ENCODE data around the gene DPP6. TPM values are rescaled to one million over a fixed set of nuclear protein-coding genes. Genes with fewer than 3 reads are reported as not detected.

The DPP6 gene
- total and polyA plus RNA-seq, 9 of the 15 experiments (the other 6 are each of a cell fraction or from before 2014, with no cell fraction given) = not detected

GRCh38 chr7:154326421-154326820 lies 274.2 kb downstream of the DPP6 start:
- Histone ChIP-seq H3K9ac (ENCODE audit: insufficient read depth in 1 of 2, low read depth in 2 of 2, low read length in 2 of 2) (no peak overlapping the region), H3K27me3 (ENCODE audit: control insufficient read depth in 2 of 2, insufficient read depth in 2 of 2, low read length in 2 of 2) (peaks cover 15 to 17% of the 10 kb centered on the region in 2 experiments; a peak in 4 of 5 replicates), H3K9me3 (replicated peaks; ENCODE audit: control insufficient read depth, insufficient read depth, low read depth, low read length) (no peaks in the 10 kb centered on the region), H3K79me2 (ENCODE audit: control insufficient read depth, insufficient read depth, low read length) (no peaks in the 10 kb centered on the region), H3K9me1 (ENCODE audit: control insufficient read depth, insufficient read depth, low read length) (no peaks in the 10 kb centered on the region), H3K27ac (ENCODE audit: extremely low read depth, low read depth, low read length) (no peak overlapping the region), H3K4me1 (replicated peaks in 1 of 2; ENCODE audit: control insufficient read depth in 2 of 2, insufficient read depth in 2 of 2, low read length in 2 of 2) (no peaks in the 10 kb centered on the region), H3K4me3 (no peak overlapping the region), H2AFZ (ENCODE audit: low read depth, low read length) (no peak overlapping the region), H3K36me3 (ENCODE audit: control insufficient read depth, insufficient read depth, low read length) (no peaks in the 10 kb centered on the region), H4K20me1 (replicated peaks; ENCODE audit: control insufficient read depth, insufficient read depth, low read length) (no peaks in the 10 kb centered on the region), H3K4me2 (ENCODE audit: insufficient read depth, low read length) (no peak overlapping the region)
- WGBS (ENCODE audit: insufficient coverage, low coverage, missing lambda C conversion rate) = 0% methylated on average over 3 of the region's 3 CpGs
- TF ChIP-seq ILK (tag; IDR thresholded peaks at IDR 0.05; ENCODE audit: borderline replicate concordance, low read depth) (no peak), ETS2 (tag; IDR thresholded peaks at IDR 0.05; ENCODE audit: borderline replicate concordance, poor library complexity, severe bottlenecking) (no peak), LEF1 (IDR thresholded peaks at IDR 0.05) (no peak), SMARCC2 (IDR thresholded peaks at IDR 0.05; ENCODE audit: low read depth) (no peak), SETDB1 (IDR thresholded peaks at IDR 0.05; ENCODE audit: low read length) (no peak), XRCC3 (IDR thresholded peaks at IDR 0.05) (no peak), CBX5 (IDR thresholded peaks at IDR 0.05; ENCODE audit: borderline replicate concordance, low read depth) (no peak)
- TF ChIP-seq, protein P1, sequence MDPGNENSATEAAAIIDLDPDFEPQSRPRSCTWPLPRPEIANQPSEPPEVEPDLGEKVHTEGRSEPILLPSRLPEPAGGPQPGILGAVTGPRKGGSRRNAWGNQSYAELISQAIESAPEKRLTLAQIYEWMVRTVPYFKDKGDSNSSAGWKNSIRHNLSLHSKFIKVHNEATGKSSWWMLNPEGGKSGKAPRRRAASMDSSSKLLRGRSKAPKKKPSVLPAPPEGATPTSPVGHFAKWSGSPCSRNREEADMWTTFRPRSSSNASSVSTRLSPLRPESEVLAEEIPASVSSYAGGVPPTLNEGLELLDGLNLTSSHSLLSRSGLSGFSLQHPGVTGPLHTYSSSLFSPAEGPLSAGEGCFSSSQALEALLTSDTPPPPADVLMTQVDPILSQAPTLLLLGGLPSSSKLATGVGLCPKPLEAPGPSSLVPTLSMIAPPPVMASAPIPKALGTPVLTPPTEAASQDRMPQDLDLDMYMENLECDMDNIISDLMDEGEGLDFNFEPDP (CRISPR knock-in tag; IDR thresholded peaks at IDR 0.05) = no peak
- POLR2A ChIA-PET = no interaction called here
- intact Hi-C loops (cut with micrococcal nuclease) = no loop called here
- CTCF ChIA-PET (ENCODE audit: low intra/inter-chr PET ratio) = no interaction called here
- FAIRE-seq = no peak
- in situ Hi-C loops (cut with MboI) = no loop called here
- BruUV-seq (replicated peaks) = no TSS peak
- ATAC-seq = no peak
- DNase-seq (ENCODE audit: extremely low read depth in 1 of 4, low spot score in 3 of 4) = no peak
